Fibroblast of skin of left quadriceps (primary cell): Measurements from ENCODE around the gene MRPL19.
"Not testable (repeated sequence)": the region's sequence is repeated elsewhere in the genome, so short reads cannot be mapped to it uniquely, and the experiment has no call there.

Source experiments
- DNase-seq, 2 experiments: peaks; one replicate each; pipeline ENCODE4 v3.0.0-alpha.2; 2013; ENCODE audit warnings: low read depth in 2 of 2

Gene MRPL19

GRCh38 chr2:75667884-75668283 is 21.3 kb downstream of the MRPL19 start:
- no peak for DNase-seq

- DNase-seq: not testable (repeated sequence)
Observed at GRCh38 chr2:75675423-75675822, 28.8 kb downstream of the MRPL19 start.

- no peak for DNase-seq
Observed at GRCh38 chr2:75675908-75676307, 29.3 kb downstream of the MRPL19 start.

DNA sequence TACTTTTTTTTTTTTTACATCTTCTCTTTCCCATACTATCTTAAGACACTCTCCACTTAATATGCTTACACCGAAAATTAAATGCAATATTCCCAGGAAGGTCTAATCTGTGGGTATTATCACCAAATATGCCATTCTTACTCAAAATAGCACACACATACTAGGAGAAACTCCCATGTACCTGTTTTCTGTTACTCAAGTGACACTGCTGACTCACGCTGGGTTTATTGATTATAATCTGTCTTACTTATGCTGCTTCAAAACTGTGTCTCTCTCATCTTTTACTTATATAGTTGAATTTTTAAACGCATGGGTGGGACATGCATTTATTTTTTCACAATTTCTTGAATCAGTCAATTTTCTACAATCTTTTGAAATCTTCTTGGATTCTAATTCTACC is 29.9 kb downstream of the MRPL19 start:
- DNase-seq: no peak

GRCh38 chr2:75679556-75679955 is 33.0 kb downstream of the MRPL19 start:
- DNase-seq: no peak

DNA sequence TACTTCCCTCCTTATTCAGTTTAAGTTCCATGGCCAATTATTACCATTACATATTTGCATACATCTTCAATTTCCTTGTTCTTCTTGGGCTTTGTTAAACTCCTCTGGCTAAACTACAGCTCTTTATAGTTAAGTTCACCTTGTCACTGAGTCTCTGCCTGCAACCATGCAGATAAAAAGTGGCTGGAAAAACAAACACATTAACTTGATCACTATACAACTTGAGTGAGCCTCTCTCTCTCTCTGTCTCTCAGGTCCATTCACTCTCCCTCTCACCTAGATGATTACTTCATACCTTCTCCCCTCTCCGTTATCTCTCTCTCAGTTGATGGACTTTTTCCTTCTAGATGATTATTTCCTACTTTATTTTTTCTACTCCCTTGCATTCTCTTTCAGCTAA is 33.8 kb downstream of the MRPL19 start:
- no peak for DNase-seq

DNA sequence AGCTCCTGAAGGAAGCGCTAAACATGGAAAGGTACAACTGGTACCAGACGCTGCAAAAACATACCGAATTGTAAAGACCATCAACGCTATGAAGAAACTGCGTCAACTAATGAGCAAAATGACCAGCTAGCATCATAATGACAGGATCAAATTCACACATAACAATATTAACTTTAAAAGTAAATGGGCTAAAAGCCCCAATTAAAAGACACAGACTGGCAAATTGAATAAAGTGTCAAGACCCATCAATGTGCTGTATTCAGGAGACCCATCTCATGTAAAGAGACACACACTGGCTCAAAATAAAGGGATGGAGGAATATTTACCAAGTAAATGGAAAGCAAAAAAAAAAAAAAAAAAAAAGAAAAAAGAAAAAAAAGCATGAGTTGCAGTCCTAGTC is 36.8 kb downstream of the MRPL19 start:
- not testable (repeated sequence) for DNase-seq

GRCh38 chr2:75688196-75688595 is 41.6 kb downstream of the MRPL19 start:
- DNase-seq: no peak

DNA sequence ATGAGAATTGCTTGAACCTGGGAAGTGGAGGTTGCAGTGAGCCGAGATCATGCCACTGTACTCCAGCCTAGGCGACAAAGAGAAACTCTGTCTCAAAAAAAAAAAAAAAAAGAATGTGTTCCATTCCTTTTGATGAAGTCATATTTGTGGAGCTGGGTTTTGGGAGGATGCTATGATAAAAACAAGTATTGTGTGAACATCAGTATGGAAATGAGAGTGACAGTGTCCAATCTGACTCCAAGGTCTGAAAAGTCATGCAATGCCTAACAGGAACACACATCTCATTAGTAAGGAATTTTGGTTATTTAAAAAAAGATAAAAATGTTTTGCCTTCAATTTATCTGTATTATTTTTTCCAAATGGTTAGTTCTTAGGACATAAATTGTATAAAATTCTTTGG is 52.3 kb downstream of the MRPL19 start:
- no peak for DNase-seq

DNA sequence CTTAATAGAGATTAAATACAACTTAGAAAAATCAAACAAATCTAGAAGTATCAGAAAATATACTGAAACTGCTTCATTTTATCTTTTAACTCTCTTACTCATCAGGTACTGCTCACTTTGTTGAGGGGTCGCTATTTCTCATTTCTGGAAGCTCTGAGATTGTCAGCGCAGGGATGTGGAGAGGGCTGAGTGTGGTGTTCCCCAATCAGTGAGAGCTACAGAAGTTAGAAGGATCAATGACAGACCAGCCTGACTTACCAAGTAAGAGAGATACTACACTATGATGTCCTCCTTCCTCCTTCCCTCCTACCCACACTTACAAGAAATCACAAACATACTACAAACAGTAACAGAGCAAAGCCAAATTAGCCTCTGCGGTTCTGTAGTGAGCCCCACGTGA is 56.0 kb downstream of the MRPL19 start:
- no peak for DNase-seq

GRCh38 chr2:75703589-75704287 is 57.2 kb downstream of the MRPL19 start:
- no peak for DNase-seq

DNA sequence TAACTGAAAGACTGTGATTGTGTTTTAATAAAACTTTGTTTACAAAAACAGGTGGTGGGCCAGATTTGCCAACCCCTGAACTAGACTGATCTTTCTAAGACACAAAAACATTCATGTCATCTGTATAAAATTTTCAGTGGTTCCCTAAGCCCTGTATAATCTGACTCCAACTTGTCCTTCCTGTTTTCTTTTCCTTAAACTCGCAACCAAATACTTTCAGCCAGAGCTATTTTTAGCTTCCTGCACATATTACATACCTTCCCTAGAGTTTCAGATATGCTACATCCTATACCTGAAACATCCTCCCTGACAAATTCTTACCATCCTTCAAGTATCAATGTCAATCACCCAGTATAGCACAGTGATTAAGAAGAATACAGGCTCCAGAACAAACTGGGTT is 59.3 kb downstream of the MRPL19 start:
- DNase-seq: no peak

DNA sequence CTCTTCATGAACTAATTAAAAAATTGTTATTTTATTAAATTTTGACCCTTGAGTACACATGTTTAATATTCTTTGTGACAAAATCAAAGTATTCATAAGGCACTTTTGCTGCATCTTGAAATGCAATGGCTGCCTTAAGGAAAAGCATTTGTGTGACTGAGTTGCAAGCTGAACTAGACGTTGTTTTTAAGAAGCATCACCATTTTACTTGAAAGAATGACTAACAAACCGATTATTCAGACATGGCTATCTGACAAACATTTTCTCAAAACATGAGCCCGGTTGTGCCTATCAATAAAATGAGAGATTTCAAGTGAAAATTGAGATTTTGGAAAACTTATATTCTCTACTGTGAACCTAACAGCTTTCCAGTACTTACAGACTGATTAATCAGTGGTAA is 61.3 kb downstream of the MRPL19 start:
- DNase-seq: no peak

- DNase-seq: no peak
Observed at GRCh38 chr2:75709297-75709696, 62.7 kb downstream of the MRPL19 start.

DNA sequence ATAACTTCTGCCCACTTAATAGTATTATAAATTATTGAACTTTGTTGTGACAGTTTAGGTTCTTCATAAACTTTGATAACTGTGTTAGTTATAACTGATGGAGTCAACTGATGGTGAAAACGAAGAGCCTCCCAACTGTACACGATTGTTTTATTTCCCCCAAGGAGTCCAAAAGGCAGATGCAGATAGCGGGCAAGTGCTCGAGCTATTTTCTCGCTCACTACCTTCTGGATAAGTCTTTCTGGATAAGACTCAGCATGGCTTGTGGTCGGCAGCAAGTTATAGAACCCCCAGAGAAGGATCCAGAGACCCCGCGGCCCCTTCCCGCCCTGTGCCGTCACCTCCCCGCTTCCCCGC is 63.6 kb downstream of the MRPL19 start:
- DNase-seq: peak in 1 of 2 experiments; percentile 10

GRCh38 chr2:75710577-75711253 is 64.1 kb downstream of the MRPL19 start, which contains the start of gene GCFC2:
Gene GCFC2, minus strand, starts transcription at chr2:75710915. Its CDS starts 60 bp downstream, at chr2:75710855.
- DNase-seq: peak; percentile 70 to 77

DNA sequence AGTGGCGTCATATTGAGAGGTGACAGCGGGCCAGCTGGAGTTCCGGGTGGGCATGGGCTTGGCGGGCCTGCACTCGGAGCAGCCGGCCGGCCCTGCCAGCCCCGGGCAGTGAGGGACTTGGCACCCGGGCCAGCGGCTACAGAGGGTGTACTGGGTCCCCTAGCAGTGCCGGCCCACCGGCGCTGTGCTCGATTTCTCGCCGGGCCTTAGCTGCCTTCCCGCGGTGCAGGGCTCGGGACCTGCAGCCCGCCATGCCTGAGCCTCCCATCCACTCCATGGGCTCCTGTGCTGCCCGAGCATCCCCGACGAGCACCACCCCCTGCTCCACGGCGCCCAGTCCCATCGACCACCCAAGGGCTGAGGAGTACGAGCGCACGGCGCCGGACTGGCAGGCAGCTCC is 65.0 kb downstream of the MRPL19 start:
- DNase-seq: not testable (repeated sequence)

GRCh38 chr2:75716406-75716805 is 69.8 kb downstream of the MRPL19 start:
- DNase-seq: no peak

DNA sequence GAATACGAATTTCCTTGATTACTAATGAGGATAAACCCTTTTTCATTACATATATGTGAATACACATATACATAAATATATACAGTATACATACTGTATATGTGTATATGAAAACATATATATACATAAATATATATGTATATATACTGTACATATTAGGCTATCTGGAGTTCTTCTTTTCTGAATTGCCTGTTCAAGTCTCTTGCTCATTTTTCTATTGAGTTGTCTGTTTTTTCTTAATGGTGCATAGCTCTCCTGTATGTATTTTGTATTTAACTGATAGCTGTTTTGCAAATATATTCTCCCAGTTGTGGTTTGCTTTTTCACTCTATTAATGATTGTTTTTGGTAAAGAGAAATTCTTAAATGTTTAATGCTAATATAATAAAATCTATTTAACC is 73.0 kb downstream of the MRPL19 start:
- DNase-seq: no peak

DNA sequence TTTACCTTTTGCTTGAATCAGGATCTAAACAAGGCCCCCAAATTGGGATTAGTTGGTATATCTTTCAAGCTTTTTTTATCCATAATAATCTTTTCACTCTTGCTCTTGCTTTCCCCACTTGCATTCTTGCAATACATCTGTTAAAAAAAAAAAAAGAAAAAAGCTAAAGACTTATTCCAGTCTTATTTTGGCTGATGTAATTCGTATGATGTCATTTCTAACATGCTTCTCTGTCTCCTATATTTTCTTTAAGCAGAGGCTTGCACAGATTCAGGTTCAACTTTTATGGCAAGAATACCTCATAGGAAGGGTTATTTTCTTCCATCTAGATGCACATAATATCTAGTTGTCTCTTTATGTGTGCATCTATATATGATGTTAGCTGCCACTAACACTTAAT is 73.9 kb downstream of the MRPL19 start:
- DNase-seq: no peak

DNA sequence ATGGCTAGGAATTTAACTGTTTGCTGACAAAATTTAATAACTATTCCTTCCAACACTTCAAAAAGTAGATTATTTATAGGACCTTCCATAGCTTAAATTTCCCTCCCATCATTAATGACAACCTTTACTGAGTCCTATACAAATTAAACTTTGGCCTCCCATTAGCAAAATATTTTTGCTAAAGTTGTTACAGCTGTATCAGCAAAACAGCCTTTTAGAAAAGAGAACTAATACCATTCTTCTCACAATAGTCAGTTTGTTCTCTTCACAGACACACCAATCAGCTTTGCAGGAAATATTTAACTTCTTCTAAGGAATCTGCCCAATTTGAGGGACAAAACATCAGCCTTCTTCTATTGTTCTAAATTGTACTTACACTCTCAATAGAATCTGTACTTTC is 76.1 kb downstream of the MRPL19 start:
- no peak for DNase-seq

DNA sequence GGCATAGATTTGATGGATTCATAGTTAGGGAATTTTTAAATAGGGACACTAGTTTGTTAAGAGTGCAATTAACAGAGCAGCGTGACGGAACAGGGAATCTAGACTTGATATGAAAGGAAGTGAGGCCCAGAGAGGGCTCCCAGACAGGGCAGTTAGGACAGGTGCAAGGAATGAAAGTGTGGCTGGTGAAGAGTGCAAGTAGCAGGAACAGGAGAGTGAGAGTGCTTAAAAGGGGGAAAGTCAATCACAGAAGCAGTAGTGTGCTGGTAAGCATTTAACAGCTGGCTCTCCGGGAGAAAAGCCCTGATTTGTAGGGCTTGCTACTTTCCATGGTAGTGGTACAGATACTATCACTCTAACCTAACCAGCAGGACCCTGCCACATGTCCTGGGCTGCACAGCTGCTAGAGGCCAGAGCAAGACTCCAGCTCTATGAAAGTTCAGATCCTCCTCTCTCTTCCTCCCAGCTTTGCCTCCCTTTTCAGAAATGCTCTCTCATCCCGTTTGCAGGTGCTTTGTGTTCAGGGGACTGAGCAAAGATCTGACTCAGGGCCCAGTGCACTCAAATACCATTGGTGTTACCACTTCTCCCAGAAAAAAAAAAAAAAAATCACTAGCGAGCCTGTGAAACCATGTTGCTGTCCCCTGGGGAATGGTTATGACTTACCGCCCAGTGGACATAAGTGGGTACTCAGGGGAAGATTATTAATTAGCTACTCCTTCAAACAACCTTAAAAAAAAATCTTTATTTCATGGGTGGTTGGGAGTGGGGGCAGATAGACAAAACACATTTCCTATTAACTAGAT is 82.2 kb downstream of the MRPL19 start:
- no peak for DNase-seq

DNA sequence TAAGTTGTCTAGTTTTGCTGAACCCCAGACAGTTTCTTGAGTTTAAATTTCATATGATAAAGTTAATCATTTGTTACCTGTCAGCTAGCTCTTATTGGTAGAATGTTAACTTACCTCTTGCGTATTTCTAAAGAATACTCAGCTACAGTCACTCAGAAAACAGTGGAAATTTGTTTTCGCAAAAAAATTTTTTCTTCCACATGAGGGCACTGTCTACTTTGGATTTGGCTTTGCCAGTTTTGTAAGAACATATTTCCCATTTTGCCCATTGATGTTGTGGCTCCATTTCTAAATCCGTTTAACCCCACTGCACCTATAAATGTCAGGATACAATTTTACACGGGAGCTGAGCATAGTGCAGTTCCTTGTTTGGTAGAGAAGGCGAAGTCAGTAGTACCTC is 83.3 kb downstream of the MRPL19 start:
- no peak for DNase-seq
